ENCODE data around the gene MYRFL.

Gene MYRFL

GRCh38 chr12:69931569-69931968 lies 106.5 kb downstream of the MYRFL start:
- no peak for DNase-seq

DNA sequence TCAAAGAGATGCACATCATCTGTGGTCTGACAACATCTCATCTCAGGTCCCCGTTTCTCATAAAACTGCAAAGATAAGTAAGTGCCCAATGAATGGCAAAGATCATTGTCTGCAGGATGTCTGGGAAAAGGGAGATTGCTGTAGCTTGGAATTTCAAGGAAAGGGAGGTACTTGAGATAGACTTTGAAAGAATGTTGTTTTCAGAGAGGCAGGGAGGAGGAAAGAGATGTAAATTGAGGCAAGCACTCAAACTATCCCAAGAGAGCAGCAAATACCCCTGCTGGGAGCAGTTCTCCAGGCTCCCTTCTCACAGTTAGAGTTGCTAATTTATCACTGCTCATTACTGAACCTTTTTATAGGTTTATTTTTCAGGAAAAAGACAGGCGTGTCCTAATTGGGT lies 107.1 kb downstream of the MYRFL start:
- DNase-seq = no peak

- no peak for DNase-seq
Observed at GRCh38 chr12:69932676-69933552, 107.9 kb downstream of the MYRFL start.

- DNase-seq = no peak
Observed at GRCh38 chr12:69934011-69934410, 109.0 kb downstream of the MYRFL start.

- DNase-seq = peak in 10 of 51 donors; percentile 1 to 46 (median 5)
Observed at GRCh38 chr12:69935651-69936100, 110.6 kb downstream of the MYRFL start.

- DNase-seq = no peak
Observed at GRCh38 chr12:69936214-69936731, 111.2 kb downstream of the MYRFL start.

DNA sequence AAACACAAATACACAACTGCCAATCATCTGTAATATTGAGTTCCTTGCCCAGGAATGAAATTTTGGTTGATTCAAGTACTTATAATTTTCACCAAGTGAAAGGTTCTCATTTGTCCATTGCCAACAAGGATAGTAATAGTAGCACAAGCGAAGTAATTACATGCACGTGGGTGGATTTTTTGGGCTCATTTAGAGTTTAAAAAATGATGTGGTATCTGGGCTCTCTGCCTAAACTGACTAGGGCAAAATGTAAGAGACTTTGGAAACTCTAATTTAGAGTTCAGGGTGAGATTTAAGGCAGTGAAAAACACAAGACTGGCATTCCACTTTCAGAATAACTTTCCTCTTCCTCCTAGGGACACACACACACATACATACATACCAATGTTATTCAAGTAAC lies 111.7 kb downstream of the MYRFL start:
- no peak for DNase-seq

- DNase-seq = no peak
Observed at GRCh38 chr12:69947123-69947522, 122.1 kb downstream of the MYRFL start.

GRCh38 chr12:69947897-69948296 lies 122.9 kb downstream of the MYRFL start:
- no peak for DNase-seq

- no peak for DNase-seq
Observed at GRCh38 chr12:69948851-69949250, 123.8 kb downstream of the MYRFL start.

- no peak for DNase-seq
Observed at GRCh38 chr12:69949311-69950002, 124.4 kb downstream of the MYRFL start.

GRCh38 chr12:69951108-69951507 lies 126.1 kb downstream of the MYRFL start:
- DNase-seq = no peak

DNA sequence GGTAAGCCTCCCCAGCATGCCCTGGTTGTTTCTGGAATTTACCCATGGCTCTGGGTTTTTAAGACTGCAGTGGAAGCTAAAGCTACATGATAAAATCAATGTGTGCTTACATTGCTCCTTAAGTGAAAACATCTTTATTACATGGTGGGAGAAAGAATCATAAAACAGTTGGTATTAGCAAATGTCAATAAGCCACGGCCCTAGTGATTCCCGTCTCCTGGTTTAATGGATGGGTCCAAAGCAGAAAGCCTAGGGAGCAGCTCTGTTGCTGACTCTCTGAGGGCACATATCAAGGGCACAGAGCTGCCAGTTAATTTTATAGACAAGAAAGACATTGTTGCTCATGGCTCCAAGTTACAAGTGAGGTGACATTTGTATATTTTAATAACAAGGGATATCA lies 127.9 kb downstream of the MYRFL start:
- no peak for DNase-seq

- DNase-seq = no peak
Observed at GRCh38 chr12:69961246-69961645, 136.2 kb downstream of the MYRFL start.

- peak in 2 of 51 donors; percentile 1 to 29 for DNase-seq
Observed at GRCh38 chr12:69966409-69966808, 141.4 kb downstream of the MYRFL start.

GRCh38 chr12:69966839-69967238 lies 141.8 kb downstream of the MYRFL start:
- DNase-seq = no peak

GRCh38 chr12:69969011-69969410 lies 144.0 kb downstream of the MYRFL start:
- DNase-seq = no peak

DNA sequence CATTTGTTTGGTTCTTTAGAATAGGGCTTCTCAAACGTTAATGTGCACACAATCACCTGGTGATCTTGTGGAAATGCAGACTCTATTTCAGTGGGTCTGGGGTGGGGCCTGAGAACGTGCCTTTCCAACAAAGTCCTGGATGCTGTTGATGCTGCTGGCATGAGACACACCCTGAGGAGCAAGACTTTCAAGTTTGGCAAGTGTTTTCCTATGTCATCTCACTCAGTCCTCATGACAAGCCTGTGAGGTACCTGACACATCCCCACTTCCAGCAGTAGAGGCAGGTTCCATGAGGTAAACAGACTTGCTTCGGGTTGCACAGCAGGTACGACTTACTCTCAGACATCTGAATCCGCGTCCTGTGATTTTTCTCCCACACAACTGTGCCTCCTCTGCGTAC lies 147.1 kb downstream of the MYRFL start:
- DNase-seq = no peak

GRCh38 chr12:69978020-69978419 lies 153.0 kb downstream of the MYRFL start:
- DNase-seq = no peak

GRCh38 chr12:69981881-69982475 lies 157.0 kb downstream of the MYRFL start:
- no peak for DNase-seq

GRCh38 chr12:69984241-69984640 lies 159.2 kb downstream of the MYRFL start:
- no peak for DNase-seq

DNA sequence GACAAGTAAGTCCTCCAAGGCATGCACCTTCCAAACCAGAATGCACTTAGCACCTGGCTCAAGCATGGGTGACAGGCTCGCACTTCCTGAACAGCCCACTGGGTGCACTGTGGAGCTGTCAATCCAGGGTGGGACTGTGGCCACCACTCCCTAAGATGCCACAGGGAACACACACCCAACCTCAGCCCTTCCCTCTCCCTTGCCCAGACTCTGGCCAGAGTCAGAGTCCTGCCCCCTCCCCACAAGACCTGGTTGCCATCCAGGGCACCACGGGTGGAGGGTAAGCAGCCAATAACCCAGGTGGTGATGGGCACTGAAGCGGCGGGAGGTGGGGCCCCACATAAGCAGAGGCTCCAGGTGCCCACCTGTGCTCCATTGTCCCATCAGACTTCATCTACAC lies 160.6 kb downstream of the MYRFL start:
- no peak for DNase-seq

All from hypothalamus (tissue), 51 donors.